GM21529 (cell line): Measurements from ENCODE around the gene CHMP1B.
A peak's percentile ranks its signal among the peaks of the same experiment; 100 is the strongest.
"Not testable (repeated sequence)": the region's sequence is repeated elsewhere in the genome, so short reads cannot be mapped to it uniquely, and the experiment has no call there.

Experiments
- ATAC-seq: cut with Tn5 transposase; IDR thresholded peaks from one replicate; pipeline ENCODE4 v1.9.1; 2021; ENCODE audit not compliant: unreplicated experiment

CHMP1B gene

GRCh38 chr18:11866764-11867163, 15.6 kb downstream of the CHMP1B start:
- no peak for ATAC-seq

GRCh38 chr18:11868230-11868629, 17.0 kb downstream of the CHMP1B start:
- no peak for ATAC-seq

GRCh38 chr18:11871501-11871900, 20.3 kb downstream of the CHMP1B start:
- peak; percentile 65 for ATAC-seq

- ATAC-seq, result peak; percentile 66
Measured at GRCh38 chr18:11872479-11873136, 21.4 kb downstream of the CHMP1B start.

GRCh38 chr18:11873670-11874340, 22.6 kb downstream of the CHMP1B start:
- no peak for ATAC-seq

- ATAC-seq, result no peak
Measured at GRCh38 chr18:11874676-11875075, 23.5 kb downstream of the CHMP1B start.

- no peak for ATAC-seq
Measured at GRCh38 chr18:11877497-11878135, 26.4 kb downstream of the CHMP1B start.

- ATAC-seq, result no peak
Measured at GRCh38 chr18:11880586-11881304, 29.5 kb downstream of the CHMP1B start.

GRCh38 chr18:11882636-11883035, 31.4 kb downstream of the CHMP1B start:
- ATAC-seq, result no peak

- peak; percentile 84 for ATAC-seq
Measured at GRCh38 chr18:11883153-11883552, 31.9 kb downstream of the CHMP1B start.

GRCh38 chr18:11884396-11885030, 33.3 kb downstream of the CHMP1B start:
- ATAC-seq, result no peak

GRCh38 chr18:11885278-11885947, 34.2 kb downstream of the CHMP1B start:
- ATAC-seq, result no peak

GRCh38 chr18:11886577-11887110, 35.4 kb downstream of the CHMP1B start:
- ATAC-seq, result no peak

- ATAC-seq, result no peak
Measured at GRCh38 chr18:11887328-11888128, 36.3 kb downstream of the CHMP1B start.

- ATAC-seq, result no peak
Measured at GRCh38 chr18:11888726-11889125, 37.5 kb downstream of the CHMP1B start.

- ATAC-seq, result no peak
Measured at GRCh38 chr18:11889284-11889683, 38.1 kb downstream of the CHMP1B start.

GRCh38 chr18:11891737-11892136, 40.5 kb downstream of the CHMP1B start:
- ATAC-seq, result no peak

GRCh38 chr18:11892438-11892837, 41.2 kb downstream of the CHMP1B start:
- not testable (repeated sequence) for ATAC-seq

GRCh38 chr18:11897781-11898180, 46.6 kb downstream of the CHMP1B start:
- no peak for ATAC-seq
